Jurkat, Clone E6-1 (cell line): ENCODE data around the gene INPP1. TPM values are rescaled to one million over a fixed set of nuclear protein-coding genes. Genes with fewer than 3 reads are reported as not detected.
A peak's percentile ranks its signal among the peaks of the same experiment; 100 is the strongest.
"Not testable (repeated sequence)": the region's sequence is repeated elsewhere in the genome, so short reads cannot be mapped to it uniquely, and the experiment has no call there.

Experiments used
- DNase-seq: peaks from one replicate; pipeline ENCODE4 v3.0.0-alpha.2; 2011; ENCODE audit warnings: low read depth, low spot score
- H3K4me3 ChIP-seq: 2 replicates; pipeline ENCODE4 v1.5.1; 2011; ENCODE audit warnings: mild to moderate bottlenecking, low read length, control low read depth, moderate library complexity
- polyA plus RNA-seq: library from polyadenylated mRNA; unstranded; fragments of >200 nt; gene quantifications from one replicate; pipeline ENCODE4 v1.2.1, GENCODE V29; 2012; ENCODE audit warnings: missing spikeins; ENCODE audit not compliant: insufficient read length, insufficient read depth

The INPP1 gene
- not detected for polyA plus RNA-seq

- DNase-seq = no peak
- H3K4me3 ChIP-seq = no peak within 1 kb of the TSS
Measured at GRCh38 chr2:190343536-190344275, at the start of gene INPP1. Gene INPP1, plus strand, starts transcription at chr2:190343589. Its CDS starts 16,514 bp downstream, at chr2:190360103.

DNA sequence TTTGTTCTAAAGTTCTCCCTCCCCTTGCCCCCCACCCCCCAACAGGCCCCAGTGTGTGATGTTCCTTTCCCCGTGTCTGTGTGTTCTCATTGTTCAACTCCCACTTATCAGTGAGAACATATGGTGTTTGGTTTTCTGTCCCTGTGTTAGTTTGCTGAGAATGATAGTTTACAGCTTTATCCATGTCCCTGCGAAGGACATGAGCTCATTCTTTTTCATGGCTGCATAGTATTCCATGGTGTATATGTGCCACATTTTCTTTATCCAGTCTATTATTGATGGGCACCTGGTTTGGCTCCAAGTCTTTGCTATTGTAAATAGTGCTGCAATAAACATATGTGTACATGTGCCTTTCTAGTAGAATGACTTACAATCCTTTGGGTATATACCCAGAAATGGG lies 45.5 kb upstream of the INPP1 start:
- DNase-seq, H3K4me3 ChIP-seq: not testable (repeated sequence)

- no peak overlapping the region for H3K4me3 ChIP-seq
- DNase-seq = no peak
Measured at GRCh38 chr2:190301032-190301431, 42.4 kb upstream of the INPP1 start.

- H3K4me3 ChIP-seq = no peak overlapping the region
- DNase-seq = no peak
Measured at GRCh38 chr2:190302052-190302451, 41.3 kb upstream of the INPP1 start.

DNA sequence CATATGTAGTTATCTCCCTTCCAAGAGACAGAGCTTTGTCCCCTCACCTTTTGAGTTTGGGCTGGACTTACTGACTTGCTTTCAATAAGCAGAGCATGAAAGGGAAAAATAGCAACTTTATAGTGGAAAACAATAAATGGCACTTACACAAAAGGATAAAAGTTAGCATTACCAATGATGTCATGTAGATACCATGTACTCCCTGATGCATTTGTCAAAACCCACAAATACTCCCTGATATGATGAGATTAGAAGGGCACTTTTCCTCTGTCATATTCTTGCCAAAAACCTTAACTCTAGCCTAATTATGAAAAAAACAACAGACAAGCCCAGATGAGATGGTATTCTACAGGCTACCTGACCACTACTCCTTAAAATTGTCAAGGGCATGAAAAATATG lies 39.7 kb upstream of the INPP1 start:
- H3K4me3 ChIP-seq = no peak overlapping the region
- DNase-seq = no peak

- DNase-seq = no peak
- no peak overlapping the region for H3K4me3 ChIP-seq
Measured at GRCh38 chr2:190304404-190304803, 39.0 kb upstream of the INPP1 start.

DNA sequence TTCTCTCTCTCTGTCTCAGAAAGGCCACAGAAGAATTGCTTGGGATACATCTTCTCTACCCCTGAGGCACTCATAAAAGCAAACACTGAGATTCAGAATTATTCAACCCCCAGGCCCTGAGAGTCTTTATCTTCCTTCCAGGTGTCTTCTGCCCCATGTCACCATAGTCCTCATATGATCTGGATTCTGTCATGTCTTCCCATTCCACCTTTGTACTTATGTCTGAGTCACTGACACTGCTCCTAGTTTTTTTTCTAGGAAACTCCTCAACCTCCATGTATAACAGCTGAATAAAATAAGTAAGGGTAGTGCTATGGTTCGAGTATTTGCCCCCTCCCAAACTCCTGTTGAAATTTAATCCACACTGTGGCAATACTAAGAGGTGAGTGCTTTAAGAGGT lies 35.4 kb upstream of the INPP1 start:
- H3K4me3 ChIP-seq = no peak overlapping the region
- DNase-seq = no peak

GRCh38 chr2:190311893-190312634 lies 31.3 kb upstream of the INPP1 start:
- DNase-seq = no peak
- H3K4me3 ChIP-seq = no peak overlapping the region

- not testable (repeated sequence) for H3K4me3 ChIP-seq, DNase-seq
Measured at GRCh38 chr2:190312635-190313025, 30.8 kb upstream of the INPP1 start.

GRCh38 chr2:190313880-190314279 lies 29.5 kb upstream of the INPP1 start:
- no peak for DNase-seq
- H3K4me3 ChIP-seq = no peak overlapping the region

- no peak overlapping the region for H3K4me3 ChIP-seq
- DNase-seq = no peak
Measured at GRCh38 chr2:190315273-190315672, 28.1 kb upstream of the INPP1 start.

DNA sequence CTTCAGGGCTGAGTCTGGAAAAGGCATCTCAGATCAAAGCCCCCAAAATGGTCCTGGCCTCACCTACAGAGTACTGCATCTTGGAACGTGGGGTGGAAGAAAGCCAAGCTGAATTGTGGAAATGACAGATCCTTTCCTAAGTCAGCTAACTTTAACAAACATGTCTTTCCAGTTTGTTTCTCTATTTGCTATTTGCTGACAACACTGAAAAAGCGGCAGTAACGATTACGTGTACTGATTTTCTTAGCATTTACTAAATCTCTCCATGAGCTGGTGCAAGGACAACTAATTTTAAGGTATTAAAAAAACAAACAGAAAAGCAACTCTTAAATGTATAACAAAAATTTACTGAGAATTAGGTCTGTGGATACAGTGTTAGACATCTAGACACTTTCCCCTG lies 24.9 kb upstream of the INPP1 start:
- peak overlapping the region; percentile 79 for H3K4me3 ChIP-seq

GRCh38 chr2:190318931-190319554 lies 24.3 kb upstream of the INPP1 start:
- no peak for DNase-seq
- peak overlapping the region; percentile 79 for H3K4me3 ChIP-seq

More for the DNA sequence above, 24.9 kb upstream of the INPP1 start:
- DNase-seq = no peak

DNA sequence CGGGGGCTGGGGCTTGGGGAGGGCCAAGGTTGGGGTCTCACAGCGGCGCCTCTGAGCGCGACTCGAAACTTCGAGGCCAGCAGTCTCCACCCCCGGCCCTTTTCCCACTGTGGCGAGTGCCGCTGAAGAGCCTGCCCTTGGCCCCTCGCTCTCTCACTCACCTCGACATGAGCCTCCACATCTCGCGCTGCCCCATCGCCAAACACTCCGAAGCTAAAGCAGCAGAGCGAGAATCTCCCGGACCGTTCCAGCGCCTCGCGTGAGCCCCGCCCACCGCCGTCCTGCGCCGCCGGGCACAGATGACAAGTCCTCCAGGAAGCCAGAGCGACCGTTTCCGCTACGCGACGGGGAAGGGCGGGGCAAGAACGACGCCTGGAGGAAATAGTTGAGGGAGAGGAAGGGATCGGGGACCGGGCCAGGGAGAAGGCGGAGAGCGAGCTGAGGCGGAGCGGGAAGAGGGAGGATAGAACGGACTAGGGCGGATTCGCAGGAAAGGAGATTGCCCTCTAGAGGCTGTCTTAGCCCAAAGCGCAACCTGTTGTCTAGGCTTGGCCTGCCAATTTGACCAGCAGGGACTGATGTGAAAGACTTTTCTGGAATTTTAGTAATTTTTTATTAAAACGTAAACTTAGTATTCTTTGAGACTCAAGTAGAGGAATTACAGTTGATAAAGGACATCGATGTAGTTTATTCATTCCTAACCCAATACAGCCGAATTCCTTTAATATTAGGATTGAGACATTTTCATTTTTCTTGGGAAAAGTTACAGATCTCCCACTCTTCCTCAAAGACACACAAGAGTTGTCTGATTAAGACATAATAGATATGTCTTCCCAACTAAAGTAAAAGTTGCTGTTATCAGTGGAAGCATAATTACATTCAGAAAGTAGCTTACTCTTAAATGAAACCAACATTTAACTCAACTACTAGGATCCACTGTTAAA lies 23.6 kb upstream of the INPP1 start, which contains the start of gene HIBCH:
HIBCH (minus strand) TSS at position 272 of the 944 bp plus-strand sequence; CDS start at position 196, 76 bp downstream.
- DNase-seq = peak; percentile 88
- peak within 1 kb of the TSS; percentile 79 for H3K4me3 ChIP-seq

GRCh38 chr2:190320696-190321095 lies 22.7 kb upstream of the INPP1 start:
- peak overlapping the region; percentile 79 for H3K4me3 ChIP-seq
- no peak for DNase-seq

- H3K4me3 ChIP-seq = no peak overlapping the region
- no peak for DNase-seq
Measured at GRCh38 chr2:190323406-190323805, 20.0 kb upstream of the INPP1 start.

DNA sequence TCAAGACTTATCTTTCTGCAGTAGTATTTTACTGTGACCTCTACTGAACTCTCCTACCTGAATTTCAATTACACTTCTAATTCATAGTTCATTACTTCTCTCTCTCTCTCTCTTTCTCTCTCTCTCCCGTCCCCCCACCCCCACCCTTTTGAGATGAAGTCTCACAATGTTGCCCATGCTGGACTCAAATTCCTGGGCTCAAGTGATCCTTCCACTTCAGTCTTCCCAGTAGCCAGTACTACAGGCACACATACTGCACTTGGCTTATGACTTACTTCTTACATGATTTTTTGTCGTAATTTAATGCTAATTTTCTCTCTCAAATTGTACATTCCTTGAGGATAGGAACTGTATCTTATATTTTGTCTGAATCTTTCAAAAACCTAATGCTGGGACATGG lies 17.8 kb upstream of the INPP1 start:
- no peak for DNase-seq
- H3K4me3 ChIP-seq = no peak overlapping the region

DNA sequence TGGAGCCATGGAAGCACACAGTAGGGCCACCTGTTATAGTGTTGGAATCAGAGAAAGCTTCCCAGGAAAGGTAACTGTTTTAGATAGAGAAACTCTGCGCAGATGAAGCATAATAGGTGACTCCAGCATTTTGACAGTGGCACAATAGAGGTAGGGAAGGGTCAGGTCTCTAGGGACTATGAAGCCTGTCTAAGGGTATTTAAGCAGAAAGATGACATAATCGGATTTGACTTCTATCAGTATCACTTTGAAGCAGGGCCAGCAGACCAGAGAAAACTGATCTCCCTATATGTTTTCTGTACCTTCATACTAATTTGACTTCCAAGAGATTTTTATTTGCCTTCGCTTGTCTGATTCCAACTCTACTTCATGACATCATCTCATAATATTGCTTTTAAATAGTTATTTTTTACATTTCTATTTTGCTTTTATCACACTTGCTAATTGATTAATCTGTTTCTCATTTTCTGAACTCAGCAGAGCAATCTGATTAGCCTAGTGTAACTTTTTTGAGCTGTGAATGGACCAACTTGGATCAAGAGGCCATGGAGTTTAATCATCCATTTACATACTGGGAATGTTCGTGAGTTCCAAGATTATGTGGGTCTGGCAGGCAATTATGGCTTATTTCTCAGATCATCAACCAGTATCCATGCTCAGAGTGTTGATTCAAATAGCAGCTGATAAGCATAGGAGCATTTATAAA lies 15.4 kb upstream of the INPP1 start:
- no peak overlapping the region for H3K4me3 ChIP-seq
- no peak for DNase-seq
